Fibroblast of mammary gland (primary cell): ENCODE results near the gene SLA2.
"Not testable (repeated sequence)": the region's sequence is repeated elsewhere in the genome, so short reads cannot be mapped to it uniquely, and the experiment has no call there.

Experiments used
- DNase-seq: peaks from one replicate; pipeline ENCODE4 v3.0.0-alpha.2; 2010; ENCODE audit warnings: low read depth
- H3K4me3 ChIP-seq: 2 replicates; pipeline ENCODE4 v1.5.1; 2011; ENCODE audit warnings: low read depth, mild to moderate bottlenecking, low read length, moderate library complexity; ENCODE audit not compliant: control insufficient read depth
- CTCF ChIP-seq: conservative IDR thresholded peaks from 2 replicates; pipeline ENCODE4 v1.5.1; 2011; ENCODE audit warnings: low read depth, low read length, inconsistent platforms; ENCODE audit not compliant: control insufficient read depth, insufficient read depth

Gene SLA2

GRCh38 chr20:36569847-36570429 lies 76.1 kb downstream of the SLA2 start:
- DNase-seq: peak; percentile 57

GRCh38 chr20:36565520-36565919 lies 80.5 kb downstream of the SLA2 start:
- no peak for TF ChIP-seq CTCF
- H3K4me3 ChIP-seq: no peak overlapping the region
- DNase-seq: no peak

More at GRCh38 chr20:36569847-36570429, 76.1 kb downstream of the SLA2 start:
- no peak overlapping the region for H3K4me3 ChIP-seq
- no peak for TF ChIP-seq CTCF

GRCh38 chr20:36564726-36565121 lies 81.3 kb downstream of the SLA2 start:
- H3K4me3 ChIP-seq, DNase-seq: not testable (repeated sequence)

GRCh38 chr20:36564078-36564725 lies 81.8 kb downstream of the SLA2 start:
- not testable (repeated sequence) for DNase-seq, H3K4me3 ChIP-seq

GRCh38 chr20:36563374-36563773 lies 82.6 kb downstream of the SLA2 start:
- no peak for TF ChIP-seq CTCF

GRCh38 chr20:36562724-36563123 lies 83.3 kb downstream of the SLA2 start:
- TF ChIP-seq CTCF: no peak
- no peak overlapping the region for H3K4me3 ChIP-seq
- DNase-seq: no peak

More at GRCh38 chr20:36563374-36563773, 82.6 kb downstream of the SLA2 start:
- no peak for DNase-seq
- H3K4me3 ChIP-seq: no peak overlapping the region
